HepG2 (cell line): Measurements from ENCODE around the gene MGLL. TPM values are rescaled to one million over a fixed set of nuclear protein-coding genes. Genes with fewer than 3 reads are reported as not detected.

ENCODE experiments used
- ATAC-seq: fragments of 200-7000 bp; cut with Tn5 transposase; 3 replicates; pipeline ENCODE4 v1.9.1; 2020; ENCODE audit warnings: mild to moderate bottlenecking, moderate library complexity
- BruUV-seq: library from RNA; stranded (reverse); fragments of 400-500 nt; replicated peaks from 2 replicates; lab custom pipeline; 2021; lab: Mats Ljungman, UMichigan
- CTCF ChIA-PET: fragments of 300-600 bp; formaldehyde crosslinking; extraction: SDS; loops from one replicate; lab custom pipeline; 2021; ENCODE audit warnings: low total read pairs, inconsistent platforms, low intra/inter-chr PET ratio; lab: Yijun Ruan, JAX
- POLR2A ChIA-PET: fragments of 350-600 bp; sonication (Branson Sonifier 250); formaldehyde crosslinking; loops from one replicate; lab custom pipeline; 2020; ENCODE audit warnings: antibody characterized with exemption, inconsistent platforms; lab: Yijun Ruan, JAX
- DNase-seq: peaks from one replicate; pipeline ENCODE4 v3.0.0-alpha.2; 2015; ENCODE audit warnings: low spot score
- FAIRE-seq: peaks from 3 replicates; lab custom pipeline; 2011; peaks lifted over from hg19 to GRCh38; lab: Jason Lieb, UNC
- H2AFZ ChIP-seq: one replicate; pipeline ENCODE4 v1.6.1; 2011; ENCODE audit warnings: low read length, inconsistent platforms
- H3K27ac ChIP-seq: fragments of 300-600 bp; 3 replicates; pipeline ENCODE4 v1.8.0; 2011; ENCODE audit warnings: mixed run types, mild to moderate bottlenecking, mixed read lengths, low read length, inconsistent platforms; ENCODE audit not compliant: insufficient read depth; ENCODE audit errors: extremely low read length
- H3K27me3 ChIP-seq, 2 experiments: fragments of 200-600 bp in 1 of 2; 2 replicates in 1 of 2; 3 replicates in 1 of 2; pipeline versions ENCODE4 v1.6.0 to v1.8.0; 2011; ENCODE audit warnings: low read length in 2 of 2, mild to moderate bottlenecking in 2 of 2, moderate library complexity in 2 of 2, inconsistent platforms in 1 of 2; ENCODE audit not compliant: insufficient read depth in 2 of 2, control insufficient read depth in 1 of 2
- H3K36me3 ChIP-seq, 2 experiments: fragments of 200-600 bp in 1 of 2; replicated peaks in 1 of 2; 2 replicates in 1 of 2; 3 replicates in 1 of 2; pipeline versions ENCODE4 v1.5.1 to v1.8.0; 2011; ENCODE audit warnings: low read length in 2 of 2, inconsistent platforms in 1 of 2; ENCODE audit not compliant: insufficient read depth in 2 of 2, control insufficient read depth in 1 of 2
- H3K4me1 ChIP-seq: 2 replicates; pipeline ENCODE4 v1.5.1; 2012; ENCODE audit warnings: low read length, inconsistent platforms; ENCODE audit not compliant: insufficient read depth
- H3K4me2 ChIP-seq: 2 replicates; pipeline ENCODE4 v1.6.0; 2011; ENCODE audit warnings: low read depth, low read length, inconsistent platforms
- H3K4me3 ChIP-seq, 3 experiments: fragments of 200-600 bp in 1 of 3; sonication (generic), shearing (Covaris generic) in 1 of 3; replicated peaks in 1 of 3; 2 replicates each; pipeline ENCODE4 v1.5.1; 2011 to 2016; ENCODE audit warnings: low read length in 3 of 3, inconsistent platforms in 2 of 3, low read depth in 2 of 3, mild to moderate bottlenecking in 2 of 3, control low read depth in 1 of 3, mixed read lengths in 1 of 3; ENCODE audit not compliant: insufficient read depth in 1 of 3
- H3K79me2 ChIP-seq: one replicate; pipeline ENCODE4 v1.6.1; 2011; ENCODE audit warnings: low read length, inconsistent platforms; ENCODE audit not compliant: insufficient read depth
- H3K9ac ChIP-seq: 2 replicates; pipeline ENCODE4 v1.6.0; 2011; ENCODE audit warnings: mild to moderate bottlenecking, low read depth, low read length, inconsistent platforms; ENCODE audit not compliant: insufficient read depth
- H3K9me3 ChIP-seq: 2 replicates; pipeline ENCODE4 v1.5.1; 2012; ENCODE audit warnings: mild to moderate bottlenecking, low read length
- H4K20me1 ChIP-seq: 2 replicates; pipeline ENCODE4 v1.6.0; 2011; ENCODE audit warnings: inconsistent platforms, mild to moderate bottlenecking, low read length, moderate library complexity; ENCODE audit not compliant: insufficient read depth
- AGO2 ChIP-seq: fragments of 200-400 bp; formaldehyde crosslinking; optimal IDR thresholded peaks from 2 replicates; pipeline ENCODE3; 2017; ENCODE audit warnings: mild to moderate bottlenecking, low read depth, low read length, moderate library complexity
- CBFB ChIP-seq: sonication (generic); formaldehyde crosslinking; IDR thresholded peaks from 2 replicates; pipeline ENCODE4 v1.4.0; 2020; ENCODE audit warnings: missing genetic modification reagents
- HMG20A ChIP-seq: IDR thresholded peaks from 2 replicates; pipeline ENCODE4 v1.6.1; 2016; ENCODE audit warnings: borderline replicate concordance
- PCBP2 ChIP-seq: fragments of 200-400 bp; formaldehyde crosslinking; optimal IDR thresholded peaks from 2 replicates; pipeline ENCODE3; 2018; ENCODE audit warnings: low read length, low read depth; ENCODE audit not compliant: poor library complexity, severe bottlenecking
- THAP8 ChIP-seq: sonication (generic); formaldehyde crosslinking; IDR thresholded peaks from 2 replicates; pipeline ENCODE4 v1.5.1; 2020; ENCODE audit warnings: missing genetic modification reagents, mild to moderate bottlenecking, borderline replicate concordance
- ZBTB39 ChIP-seq: sonication (generic); formaldehyde crosslinking; IDR thresholded peaks from 2 replicates; pipeline ENCODE4 v1.5.0; 2020; ENCODE audit warnings: missing genetic modification reagents
- ZZZ3 ChIP-seq: sonication (generic); formaldehyde crosslinking; IDR thresholded peaks from 2 replicates; pipeline ENCODE4 v1.4.0; 2020; ENCODE audit warnings: missing genetic modification reagents, mild to moderate bottlenecking, borderline replicate concordance
- WGBS: methylation state at CpG from one replicate; pipeline ENCODE4 v1.1.6; 2017; ENCODE audit warnings: low lambda C conversion rate; 5-methylcytosine and 5-hydroxymethylcytosine counted together
- in situ Hi-C: cut with HindIII; loops from 2 replicates; pipeline ENCODE4 v1.10.0; 2017; ENCODE audit warnings: low pct_unique_long_range_greater_than_20kb; ENCODE audit not compliant: extremely low pct_ligation_motif_present
- intact Hi-C: fragments of 100-400 bp; cut with micrococcal nuclease; formaldehyde crosslinking; loops from one replicate; pipeline ENCODE4 v1.10.0; 2022; ENCODE audit not compliant: unreplicated experiment
- polyA plus RNA-seq, 8 experiments: library from polyadenylated mRNA; depleted of rRNA in 3 of 8; stranded (reverse) in 7 of 8; unstranded in 1 of 8; fragments of >200 nt; fragmentation: Illumina TruSeq in 4 of 8; extraction: Trizol in 4 of 8; gene quantifications; 2 replicates each; pipeline versions ENCODE4 v1.2.1 to v1.2.3, GENCODE V29; 2011 to 2016; ENCODE audit warnings: low read depth in 4 of 8, missing spikeins in 1 of 8, mixed read lengths in 1 of 8; ENCODE audit not compliant: insufficient read depth in 1 of 8
- total RNA-seq, 5 experiments: library from RNA; depleted of rRNA; stranded (reverse); fragments of >200 nt; fragmentation: Illumina TruSeq; extraction: Trizol; gene quantifications; 2 replicates each; pipeline ENCODE4 v1.2.3, GENCODE V29; 2016; ENCODE audit warnings: low read depth in 1 of 5

The MGLL gene
- total and polyA plus RNA-seq, 2 of the 13 experiments (the other 11 are each of a cell fraction or from before 2014, with no cell fraction given), result not detected

- TF ChIP-seq ZBTB39 (no peak), ZZZ3 (no peak), HMG20A (no peak), AGO2 (no peak)
Observed at GRCh38 chr3:127769284-127770081, 52.8 kb downstream of the MGLL start (continued).

GRCh38 chr3:127768346-127769008, 53.8 kb downstream of the MGLL start:
- no peak overlapping the region for H3K9ac ChIP-seq
- CTCF ChIA-PET, result no interaction called here
- peaks cover 2 to 15% of the 10 kb centered on the region in 2 experiments; a peak in 4 of 5 replicates for H3K27me3 ChIP-seq
- no peaks in the 10 kb centered on the region for H4K20me1 ChIP-seq
- H3K4me3 ChIP-seq, result no peak overlapping the region
- H3K27ac ChIP-seq, result no peak overlapping the region
- H3K79me2 ChIP-seq, result no peaks in the 10 kb centered on the region
- H2AFZ ChIP-seq, result no peak overlapping the region
- peaks cover 12% of the 10 kb centered on the region; the same call in 1 of the 2 replicates for H3K4me1 ChIP-seq
- DNase-seq (no peak), ATAC-seq (no peak), FAIRE-seq (no peak)
- H3K9me3 ChIP-seq, result no peaks in the 10 kb centered on the region
- WGBS, result 39% methylated on average over 4 of the region's 4 CpGs
- intact Hi-C loops, result no loop called here
- POLR2A ChIA-PET, result no interaction called here
- TF ChIP-seq PCBP2 (no peak), THAP8 (no peak), CBFB (CRISPR knock-in tag) (no peak)
- H3K36me3 ChIP-seq, result no peaks in the 10 kb centered on the region
- BruUV-seq, result no TSS peak
- in situ Hi-C loops, result no loop called here
- H3K4me2 ChIP-seq, result no peak overlapping the region
